ENCODE results near the gene RTN4. TPM values are rescaled to one million over a fixed set of nuclear protein-coding genes. Genes with fewer than 3 reads are reported as not detected.

RTN4 gene
- total RNA-seq, 1 donor from 2014 or later, result 106 TPM

GRCh38 chr2:54936766-54937165, 113.5 kb downstream of the RTN4 start:
- TF ChIP-seq CTCF (IDR thresholded peaks at IDR 0.05; ENCODE audit: insufficient read depth, low read length, severe bottlenecking), result no peak
- Histone ChIP-seq H3K27me3 (ENCODE audit: control insufficient read depth, insufficient read depth, low read length) (no peaks in the 10 kb centered on the region), H3K4me3 (ENCODE audit: low read depth, low read length) (no peak overlapping the region), H3K36me3 (ENCODE audit: control insufficient read depth, insufficient read depth, low read length) (no peaks in the 10 kb centered on the region)
- FAIRE-seq, result no peak
- peak; percentile 5 for DNase-seq (ENCODE audit: low read depth)

DNA sequence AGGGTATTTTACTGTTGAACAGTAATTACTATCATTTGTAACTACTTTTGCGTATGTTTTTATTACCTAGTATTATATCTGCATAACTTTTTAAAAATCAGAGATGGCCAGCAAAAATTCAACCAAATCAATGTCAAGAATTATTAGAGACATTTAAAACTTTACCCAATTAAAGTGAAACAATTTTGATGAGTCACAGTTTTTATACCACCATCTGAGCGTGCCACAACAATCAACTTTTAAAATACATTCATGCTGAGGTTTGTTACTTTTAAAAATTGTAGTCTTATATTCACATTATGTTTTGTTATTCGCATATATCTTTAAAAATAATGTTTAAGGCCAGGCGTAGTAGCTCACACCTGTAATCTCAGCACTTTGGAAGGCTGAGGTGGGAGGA, 114.9 kb downstream of the RTN4 start:
- Histone ChIP-seq H3K36me3 (ENCODE audit: control insufficient read depth, insufficient read depth, low read length) (no peaks in the 10 kb centered on the region), H3K27me3 (ENCODE audit: control insufficient read depth, insufficient read depth, low read length) (no peaks in the 10 kb centered on the region), H3K4me3 (ENCODE audit: low read depth, low read length) (no peak overlapping the region)
- no peak for TF ChIP-seq CTCF (IDR thresholded peaks at IDR 0.05; ENCODE audit: insufficient read depth, low read length, severe bottlenecking)
- FAIRE-seq (no peak), DNase-seq (ENCODE audit: low read depth) (no peak)

DNA sequence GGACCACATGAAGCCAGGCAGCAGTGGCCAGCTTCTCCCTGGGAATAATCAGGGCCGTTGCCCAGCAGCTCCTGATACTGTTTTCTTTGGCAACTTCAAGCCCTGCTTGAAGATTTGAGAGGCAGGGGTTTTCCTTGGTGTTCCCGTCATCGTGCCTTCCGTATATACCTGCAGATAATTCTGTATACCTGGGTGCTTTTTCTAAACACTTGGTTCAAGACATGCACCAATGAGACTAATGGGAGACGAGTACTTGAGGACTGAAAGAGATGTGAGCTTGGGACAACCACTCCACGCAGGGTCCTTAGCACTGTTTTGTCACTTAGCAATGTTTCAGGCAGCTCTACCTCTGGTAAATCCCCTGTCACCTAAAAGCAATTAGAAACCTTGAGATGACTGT, 118.8 kb downstream of the RTN4 start:
- no peak for FAIRE-seq
- no peak for DNase-seq (ENCODE audit: low read depth)
- Histone ChIP-seq H3K4me3 (ENCODE audit: low read depth, low read length) (no peak overlapping the region), H3K27me3 (ENCODE audit: control insufficient read depth, insufficient read depth, low read length) (no peaks in the 10 kb centered on the region), H3K36me3 (ENCODE audit: control insufficient read depth, insufficient read depth, low read length) (no peaks in the 10 kb centered on the region)
- TF ChIP-seq CTCF (IDR thresholded peaks at IDR 0.05; ENCODE audit: insufficient read depth, low read length, severe bottlenecking), result no peak

GRCh38 chr2:54928719-54929118, 121.5 kb downstream of the RTN4 start:
- DNase-seq (ENCODE audit: low read depth), result peak; percentile 82
- no peak for FAIRE-seq
- Histone ChIP-seq H3K27me3 (ENCODE audit: control insufficient read depth, insufficient read depth, low read length) (no peaks in the 10 kb centered on the region), H3K4me3 (ENCODE audit: low read depth, low read length) (no peak overlapping the region), H3K36me3 (ENCODE audit: control insufficient read depth, insufficient read depth, low read length) (no peaks in the 10 kb centered on the region)
- no peak for TF ChIP-seq CTCF (IDR thresholded peaks at IDR 0.05; ENCODE audit: insufficient read depth, low read length, severe bottlenecking)

- H3K4me3 ChIP-seq (ENCODE audit: low read depth, low read length), result no peak overlapping the region
- TF ChIP-seq CTCF (IDR thresholded peaks at IDR 0.05; ENCODE audit: insufficient read depth, low read length, severe bottlenecking), result no peak
- H3K27me3 ChIP-seq (ENCODE audit: control insufficient read depth, insufficient read depth, low read length), result no peaks in the 10 kb centered on the region
- FAIRE-seq (no peak), DNase-seq (ENCODE audit: low read depth) (no peak)
- H3K36me3 ChIP-seq (ENCODE audit: control insufficient read depth, insufficient read depth, low read length), result no peaks in the 10 kb centered on the region
These were observed 122.3 kb downstream of the RTN4 start for GRCh38 chr2:54927751-54928615.

Measured in bronchial epithelial cell (primary cell).